Endometrium (tissue), 2 donors: Measurements from ENCODE around the gene MFF.
"Not testable (repeated sequence)": the region's sequence is repeated elsewhere in the genome, so short reads cannot be mapped to it uniquely, and the experiment has no call there.

Source experiments
- FAIRE-seq: peaks from 2 replicates; lab custom pipeline; 2012; peaks lifted over from hg19 to GRCh38; lab: Jason Lieb, UNC
- donor health status: control.
- donor health status: control.

MFF gene

DNA sequence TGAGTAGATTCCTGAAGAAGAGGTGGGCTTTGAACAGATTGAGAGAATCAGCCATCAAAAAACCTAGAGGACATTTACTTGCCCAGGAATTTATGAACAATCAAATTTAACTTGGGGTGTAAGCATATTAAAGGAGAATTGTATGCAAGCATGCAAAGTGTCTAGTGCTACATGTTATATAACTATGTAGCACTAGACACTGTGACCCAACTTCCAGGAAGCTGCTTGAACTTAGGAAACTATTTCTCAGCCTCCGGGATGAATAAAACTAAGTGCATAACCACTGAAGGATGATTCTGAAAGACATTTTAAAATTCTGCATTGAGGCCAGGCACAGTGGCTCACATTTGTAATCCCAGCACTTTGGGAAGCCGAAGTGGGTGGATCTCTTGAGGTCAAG, 12.4 kb downstream of the MFF start:
- FAIRE-seq, result no peak

DNA sequence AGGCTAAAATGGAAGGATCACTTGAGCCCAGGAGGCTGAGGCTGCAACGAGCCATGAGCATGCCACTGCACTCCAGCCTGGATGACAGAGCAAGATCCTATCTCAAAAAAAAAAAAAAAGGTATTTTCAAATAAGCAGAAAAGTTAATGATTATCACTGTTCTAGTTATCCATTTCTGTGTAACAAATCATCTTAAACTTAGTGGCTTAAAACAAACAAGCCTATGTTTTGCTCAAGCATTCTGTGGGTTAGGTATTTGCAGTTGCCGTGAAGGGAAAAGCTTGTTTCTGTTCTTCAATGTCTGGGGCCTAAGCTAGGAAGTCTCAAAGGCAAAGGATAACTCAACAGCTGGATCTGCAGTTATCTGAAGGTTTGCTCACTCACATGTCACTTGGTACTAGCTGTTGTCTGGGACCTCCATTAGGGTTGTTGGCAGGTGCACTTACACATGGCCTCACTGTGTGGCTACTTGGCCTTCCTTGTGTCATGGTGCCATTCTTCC, 14.1 kb downstream of the MFF start:
- no peak for FAIRE-seq

DNA sequence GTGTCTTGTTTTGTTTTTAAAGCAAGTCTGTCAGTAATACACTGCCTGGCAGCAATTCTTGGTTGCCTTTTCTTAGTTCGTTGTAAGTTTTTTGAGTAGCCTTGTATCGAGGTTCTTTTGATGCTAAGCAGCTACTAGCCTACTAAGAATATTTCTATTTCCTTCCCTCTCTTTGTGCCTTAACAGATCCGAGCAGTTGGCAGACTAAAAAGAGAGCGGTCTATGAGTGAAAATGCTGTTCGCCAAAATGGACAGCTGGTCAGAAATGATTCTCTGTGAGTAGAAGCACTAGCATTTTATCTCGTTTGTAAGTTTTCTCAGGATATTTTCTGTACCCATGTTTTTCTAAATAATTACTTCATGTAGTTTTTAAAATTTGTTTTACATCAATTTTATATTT, 15.1 kb downstream of the MFF start:
- no peak for FAIRE-seq

DNA sequence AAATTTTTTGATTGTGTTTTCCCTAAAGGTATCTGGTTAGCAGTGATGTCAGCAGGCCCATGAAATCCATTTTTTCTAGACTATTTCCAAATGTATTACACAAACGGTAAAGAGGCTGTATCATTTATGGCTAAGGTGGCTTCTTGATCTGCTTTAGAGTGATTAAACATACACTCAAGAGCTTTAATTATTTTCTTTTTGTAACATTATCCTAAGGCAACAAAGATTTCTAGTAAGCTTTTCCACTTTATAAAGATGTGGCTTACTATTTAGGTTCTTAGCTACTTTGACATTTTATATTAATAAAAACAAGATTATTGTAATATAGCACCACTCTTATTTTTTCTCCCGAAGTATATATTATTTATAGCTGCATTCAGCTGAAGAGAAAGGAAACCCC, 16.5 kb downstream of the MFF start:
- FAIRE-seq, result no peak

DNA sequence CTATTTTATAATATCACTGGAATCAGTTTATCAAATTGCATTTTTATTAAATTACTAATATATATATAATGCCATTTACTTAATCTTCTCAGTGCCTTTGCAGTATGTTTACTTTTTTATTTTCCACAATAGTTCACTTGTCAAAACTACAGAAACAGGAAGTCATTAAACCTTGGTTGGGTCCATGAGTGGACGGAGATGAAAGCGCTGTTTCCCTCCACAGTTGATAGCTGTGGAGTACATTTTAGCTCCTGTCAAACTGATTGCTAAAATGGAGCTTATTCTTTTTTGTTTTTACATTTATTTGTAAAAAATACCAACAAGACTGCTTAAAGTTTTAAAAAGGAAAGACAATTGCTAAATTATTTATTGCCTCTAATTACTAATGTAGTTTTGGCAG, 19.2 kb downstream of the MFF start:
- no peak for FAIRE-seq

DNA sequence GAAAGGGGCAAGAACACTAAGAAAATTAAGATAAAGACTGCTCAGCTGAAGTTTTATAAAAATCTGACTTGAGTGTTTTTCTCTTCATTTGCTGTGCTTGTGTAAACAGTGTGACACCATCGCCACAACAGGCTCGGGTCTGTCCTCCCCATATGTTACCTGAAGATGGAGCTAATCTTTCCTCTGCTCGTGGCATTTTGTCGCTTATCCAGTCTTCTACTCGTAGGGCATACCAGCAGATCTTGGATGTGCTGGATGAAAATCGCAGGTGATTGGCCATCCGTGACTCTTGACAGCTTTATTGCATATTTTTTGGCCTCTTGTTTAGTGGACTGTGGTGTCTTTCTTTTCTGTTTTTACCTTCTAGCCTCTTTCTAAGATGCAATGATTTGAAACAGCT, 22.1 kb downstream of the MFF start:
- FAIRE-seq, result no peak

DNA sequence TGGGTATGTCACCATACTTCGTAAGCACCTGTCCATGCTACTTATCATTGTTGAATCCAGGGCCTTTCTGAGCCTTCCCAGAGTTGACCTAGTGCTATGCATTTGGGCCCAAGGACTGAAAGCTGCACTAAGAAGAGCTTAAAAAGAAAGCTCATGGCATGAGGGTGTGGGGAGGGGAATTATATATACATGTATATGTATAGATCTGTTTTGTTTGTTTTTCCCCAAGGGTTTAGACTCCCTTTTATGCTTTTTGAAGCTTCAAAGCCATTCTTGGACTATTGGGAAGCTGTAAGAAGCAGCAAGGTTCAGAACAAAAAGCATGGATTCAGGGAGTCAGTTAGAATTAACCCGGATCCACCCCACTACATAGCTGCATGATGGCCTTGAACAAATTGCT, 23.3 kb downstream of the MFF start:
- FAIRE-seq, result no peak

DNA sequence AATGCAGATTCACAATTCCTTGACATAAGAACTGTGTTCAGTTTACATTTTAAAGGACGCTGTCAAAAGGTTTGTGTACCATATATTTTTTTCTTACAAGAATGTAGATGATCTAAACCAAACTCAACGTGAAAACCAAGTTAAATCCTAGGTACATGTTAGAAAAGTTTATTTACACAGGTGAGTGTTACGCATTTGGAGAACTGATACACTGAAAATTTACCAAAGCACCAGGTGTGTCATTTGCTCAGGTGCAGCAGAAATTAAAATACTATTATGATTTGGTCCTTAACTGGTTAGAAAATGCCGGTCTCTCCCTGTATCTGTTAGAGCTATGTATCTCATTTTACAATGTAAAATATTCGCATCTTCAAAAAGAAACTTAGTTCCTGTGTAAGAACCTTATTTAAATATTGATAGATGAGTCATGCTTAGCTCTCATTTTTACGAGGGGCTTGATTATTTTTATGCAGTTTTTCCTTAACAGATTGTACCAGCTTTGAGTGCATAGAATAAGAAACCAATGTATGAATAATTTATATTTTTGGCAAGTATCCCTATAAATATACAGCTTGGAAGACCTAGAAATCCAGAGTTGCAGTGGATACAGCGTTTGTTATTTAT, 25.1 kb downstream of the MFF start:
- FAIRE-seq, result no peak

DNA sequence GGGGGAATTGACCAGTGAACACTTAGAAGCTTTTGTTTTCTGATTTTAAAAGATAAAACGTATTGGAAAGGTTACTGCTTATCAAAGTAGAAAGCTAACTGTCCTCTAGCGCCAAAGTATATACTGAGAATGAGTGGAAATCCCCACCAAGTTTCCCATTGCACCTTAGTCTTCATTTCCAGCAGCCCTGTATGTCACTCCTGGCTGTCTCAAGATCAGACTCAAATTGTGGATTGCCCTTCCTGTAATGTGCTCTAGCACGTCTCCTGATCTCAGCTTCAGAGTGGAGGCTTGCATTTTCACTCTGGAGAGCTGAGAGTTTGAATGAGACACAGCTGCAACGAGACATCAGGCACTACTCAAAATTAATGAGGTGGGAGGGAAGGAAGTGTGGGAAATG, 26.6 kb downstream of the MFF start:
- FAIRE-seq, result no peak

DNA sequence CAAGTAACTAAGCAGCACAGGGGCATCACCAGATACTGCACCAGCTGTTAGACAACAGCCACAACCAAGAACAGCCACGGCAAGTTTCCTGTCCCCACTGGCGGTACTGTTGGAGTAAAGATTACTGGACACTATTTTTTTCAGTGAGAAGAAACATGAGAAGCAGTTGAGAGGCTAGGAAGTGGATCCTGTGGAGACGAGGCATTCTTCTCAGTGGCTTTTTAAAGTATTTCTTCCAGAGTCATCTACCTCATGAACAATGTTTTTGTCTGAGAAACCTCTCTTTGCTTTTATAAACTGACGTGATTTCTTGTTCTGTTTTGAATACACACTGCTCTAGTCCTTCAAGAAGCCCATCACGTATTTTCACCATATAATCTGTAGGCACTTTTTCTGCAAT, 35.3 kb downstream of the MFF start:
- no peak for FAIRE-seq

DNA sequence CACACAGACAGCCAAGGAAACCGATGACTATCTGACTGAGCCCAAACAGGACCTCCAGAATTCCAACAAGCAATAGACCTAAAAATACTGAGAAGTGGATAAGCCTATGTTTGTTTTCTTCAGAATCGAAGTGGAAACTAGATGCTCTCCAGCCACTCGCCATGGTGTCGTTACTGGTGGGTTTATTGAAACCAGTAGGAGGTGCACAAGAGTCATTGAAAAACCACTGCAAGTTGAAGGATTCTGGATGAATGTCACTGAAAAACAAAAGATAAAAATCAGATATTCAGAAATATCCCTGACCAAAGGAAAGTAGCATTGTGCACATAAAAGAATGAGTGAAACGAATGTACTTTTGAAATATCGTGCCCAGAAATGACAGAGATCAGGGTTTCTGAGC, 38.7 kb downstream of the MFF start:
- no peak for FAIRE-seq

DNA sequence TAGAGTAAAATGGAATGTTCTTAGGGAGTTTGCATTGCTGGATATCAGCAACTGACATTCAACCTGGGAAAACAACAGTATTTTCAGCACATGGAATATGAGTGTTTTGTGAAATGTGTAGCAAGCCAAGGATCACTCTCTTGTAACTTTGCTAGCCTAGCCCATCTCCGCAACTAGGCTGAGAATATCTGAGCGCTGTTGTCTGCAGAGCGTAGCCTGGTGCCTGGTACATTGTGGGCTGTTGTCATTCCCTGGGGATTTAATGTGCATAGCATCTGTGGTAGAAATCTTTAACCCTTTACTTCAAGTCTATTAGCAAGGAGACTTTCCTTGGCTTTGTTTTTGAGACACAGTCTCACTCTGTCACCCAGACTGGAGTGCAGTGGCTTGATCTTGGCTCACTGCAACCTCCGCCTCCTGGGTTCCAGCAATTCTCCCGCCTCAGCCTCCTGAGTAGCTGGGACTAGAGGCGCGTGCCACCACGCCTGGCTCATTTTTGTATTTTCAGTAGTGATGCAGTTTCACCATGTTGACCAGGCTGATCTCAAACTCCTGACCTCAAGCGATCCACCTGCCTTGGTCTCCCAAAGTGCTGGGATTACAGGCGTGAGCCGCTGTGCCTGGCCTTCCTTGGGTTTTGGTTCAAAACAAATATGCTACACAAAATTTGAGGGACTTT, 39.7 kb downstream of the MFF start:
- not testable (repeated sequence) for FAIRE-seq

DNA sequence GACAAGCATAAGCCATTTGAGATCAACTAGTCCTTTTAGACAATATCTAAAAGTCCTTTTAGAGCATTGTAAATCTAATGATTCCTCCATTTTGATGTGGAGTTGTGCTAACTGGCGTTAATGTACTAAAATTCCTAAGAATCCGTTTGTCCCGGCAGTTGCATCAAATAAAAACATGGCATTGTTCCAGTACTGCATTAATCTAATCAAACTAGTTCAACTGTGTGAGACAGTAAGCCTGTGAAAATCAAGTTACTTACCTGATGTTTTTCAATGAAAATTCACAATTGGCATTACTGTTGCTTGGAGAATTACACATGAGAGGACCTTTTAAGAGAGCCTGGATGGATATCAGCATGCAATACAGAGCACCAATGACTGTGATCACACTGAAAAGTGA, 40.8 kb downstream of the MFF start:
- no peak for FAIRE-seq

DNA sequence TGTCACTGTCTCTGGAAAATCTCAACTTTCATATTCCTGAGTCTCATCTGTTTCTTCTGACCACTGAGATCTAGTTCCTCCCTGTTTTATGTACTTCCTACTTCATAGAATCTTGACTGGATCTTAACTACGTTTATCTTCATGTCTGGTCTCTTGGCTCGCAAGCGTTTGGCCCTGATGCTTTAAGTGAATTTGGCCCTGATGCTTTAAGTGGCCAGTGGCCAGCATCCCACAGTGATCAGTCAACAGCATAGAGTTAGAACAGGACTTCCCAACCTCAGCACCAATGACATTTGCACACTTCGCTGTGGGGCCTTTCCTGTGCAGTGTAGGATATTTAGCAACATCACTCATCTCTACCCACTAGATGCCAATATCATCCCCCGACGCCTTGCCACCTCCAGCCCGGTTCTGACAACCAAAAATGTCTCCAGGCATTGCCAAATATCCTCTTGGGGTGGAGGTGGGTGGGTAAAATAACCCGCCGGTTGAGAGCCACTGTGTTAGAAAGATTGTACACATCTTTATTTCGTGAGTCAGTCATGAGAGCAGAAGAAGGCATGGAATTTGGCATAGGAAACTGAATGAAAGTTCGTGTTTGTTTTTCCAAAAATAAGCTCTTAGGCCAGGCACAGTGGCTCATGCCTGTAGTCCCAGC, 41.8 kb downstream of the MFF start:
- FAIRE-seq, result no peak

DNA sequence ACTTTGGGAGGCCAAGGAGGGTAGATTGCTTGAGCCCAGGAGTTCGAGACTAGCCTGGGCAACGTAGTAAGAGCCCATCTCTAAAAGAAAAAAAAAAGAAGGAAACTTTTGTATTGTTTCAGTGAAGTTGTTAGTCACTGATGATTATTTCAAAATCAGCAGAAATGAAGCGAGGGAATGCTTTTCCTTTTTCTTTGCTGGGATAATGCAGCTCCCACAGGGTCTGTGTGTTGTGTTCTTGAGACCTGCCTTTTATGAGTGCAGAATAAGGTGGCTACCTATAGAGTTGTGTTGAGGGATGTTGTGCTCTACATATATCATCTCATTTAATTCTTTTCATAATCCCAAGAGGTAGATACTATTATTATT, 42.4 kb downstream of the MFF start:
- no peak for FAIRE-seq

DNA sequence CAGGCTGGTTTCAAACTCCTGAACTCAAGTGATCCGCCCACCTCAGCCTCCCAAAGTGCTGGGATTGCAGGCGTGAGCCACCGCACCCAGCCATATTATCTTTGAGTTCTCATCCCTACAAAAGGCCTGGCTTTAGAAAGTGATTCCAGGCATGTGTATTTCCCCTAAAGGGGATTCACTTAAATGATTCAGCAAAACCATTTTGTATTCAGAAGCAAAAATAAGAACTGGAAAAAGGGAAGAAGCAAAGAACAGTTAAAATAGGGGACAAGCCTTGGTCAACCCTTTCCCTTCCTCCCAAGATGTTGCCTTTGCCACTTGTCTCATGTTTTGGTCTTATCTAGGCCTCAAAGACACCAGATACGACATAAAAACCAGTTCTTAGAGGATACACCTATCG, 43.5 kb downstream of the MFF start:
- FAIRE-seq, result no peak

DNA sequence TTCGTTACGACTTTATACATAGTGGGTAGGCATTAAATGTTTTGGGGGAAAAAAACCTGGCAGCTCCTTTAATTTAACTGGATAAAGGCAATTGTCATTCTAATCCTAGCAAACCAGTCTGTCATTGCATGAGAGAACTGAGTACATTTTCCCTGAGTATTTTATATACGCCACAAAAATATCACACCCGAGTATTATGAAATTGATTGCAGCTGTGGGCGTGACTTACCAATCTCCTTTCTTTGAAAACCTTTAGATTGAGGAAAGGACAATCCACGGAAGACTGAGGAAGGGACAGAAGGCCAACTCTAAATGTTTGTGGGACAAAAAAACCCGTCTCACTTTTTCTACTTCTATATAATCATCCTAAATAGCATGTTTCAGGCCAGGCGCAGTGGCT, 45.0 kb downstream of the MFF start:
- FAIRE-seq, result no peak

DNA sequence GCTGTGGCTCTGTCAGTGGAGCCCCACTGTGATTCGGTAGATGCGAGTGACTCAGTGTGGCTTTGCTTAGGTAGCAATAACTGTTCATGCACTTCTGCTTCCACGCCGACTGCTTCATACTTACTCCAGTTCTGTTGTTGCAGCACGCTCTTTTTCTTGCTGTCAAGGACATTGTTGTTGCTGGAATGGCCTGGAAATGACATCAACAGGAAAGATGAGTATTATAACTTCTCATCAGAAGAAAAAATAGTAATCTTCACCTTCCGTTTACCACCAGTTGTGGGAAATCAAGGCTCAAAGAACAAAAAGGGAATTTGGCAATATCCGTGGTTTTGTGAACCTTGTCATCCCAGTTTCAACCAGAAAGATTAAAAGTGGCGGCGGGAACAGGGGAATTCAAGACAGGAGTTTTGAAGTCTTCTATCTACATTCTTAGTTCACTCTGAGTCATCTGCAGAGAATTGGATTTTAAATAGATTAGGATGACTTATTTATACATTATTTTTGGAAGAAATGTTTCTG, 45.8 kb downstream of the MFF start:
- FAIRE-seq, result no peak

DNA sequence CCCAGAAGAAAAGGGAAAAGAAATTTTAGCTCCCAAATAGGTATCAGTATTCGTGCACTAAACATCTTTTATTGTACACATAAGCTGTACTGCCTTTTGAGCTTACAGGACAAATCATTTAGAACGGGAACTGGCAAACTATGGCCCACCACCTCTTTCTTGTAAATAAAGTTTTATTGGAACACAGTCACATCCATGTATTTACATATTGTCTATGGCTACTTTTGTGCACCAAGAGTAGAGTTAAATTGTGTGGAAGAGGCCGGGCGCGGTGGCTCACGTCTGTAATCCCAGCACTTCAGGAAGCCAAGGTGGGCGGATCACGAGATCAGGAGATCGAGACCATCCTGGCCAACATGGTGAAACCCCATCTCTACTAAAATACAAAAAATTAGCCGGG, 48.3 kb downstream of the MFF start:
- no peak for FAIRE-seq

DNA sequence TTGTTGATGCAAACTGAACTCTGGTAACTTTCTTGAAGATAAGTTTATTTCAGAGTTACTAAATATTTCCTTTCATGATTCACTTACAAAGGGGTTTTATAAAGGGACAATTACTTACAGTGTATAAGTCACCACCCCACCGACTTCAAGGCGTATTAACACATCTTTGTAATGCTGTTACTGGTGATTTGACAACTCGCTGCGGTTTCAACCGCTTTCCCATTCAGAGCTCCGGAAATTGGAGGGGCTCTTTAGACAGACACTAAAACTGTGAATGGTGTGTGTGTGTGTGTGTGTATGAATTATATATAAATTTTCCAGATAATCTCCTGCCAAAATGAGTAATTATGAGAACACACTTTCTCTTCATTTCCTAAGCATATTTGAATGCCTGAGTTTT, 49.1 kb downstream of the MFF start:
- no peak for FAIRE-seq

DNA sequence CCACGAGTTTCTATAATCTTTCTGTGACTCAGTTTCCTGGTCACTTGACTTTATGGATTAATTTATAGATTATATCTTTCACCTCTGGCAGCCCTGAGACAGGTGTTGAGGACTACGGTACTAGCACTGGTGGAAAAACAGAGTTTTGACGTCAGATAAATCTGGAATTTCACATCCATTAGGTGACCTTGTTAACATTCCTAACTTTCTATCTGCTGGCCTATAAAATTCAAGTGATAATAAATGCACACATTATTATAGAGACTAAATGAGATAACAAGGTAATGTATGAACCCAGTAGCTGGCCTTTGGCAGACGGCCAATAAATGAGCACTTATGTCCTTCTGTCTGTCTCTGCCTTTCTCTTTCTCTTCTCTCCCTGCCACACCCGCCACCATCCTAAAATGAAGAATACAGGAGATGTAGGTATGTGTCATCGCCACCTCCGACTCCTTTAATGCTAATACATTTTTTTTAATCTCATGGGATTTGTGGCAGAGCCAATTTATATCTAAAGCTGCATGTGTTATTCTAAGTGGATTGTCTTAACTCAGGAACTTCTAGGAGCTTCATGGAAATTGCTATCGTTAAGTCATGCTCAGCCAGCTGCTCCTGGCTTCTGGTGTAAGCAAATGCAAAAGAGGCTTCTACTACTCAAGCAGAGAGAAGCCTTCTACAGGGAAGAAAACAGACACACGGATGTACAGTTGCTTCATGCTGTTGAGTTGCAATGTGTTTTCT, 51.8 kb downstream of the MFF start:
- FAIRE-seq, result no peak

DNA sequence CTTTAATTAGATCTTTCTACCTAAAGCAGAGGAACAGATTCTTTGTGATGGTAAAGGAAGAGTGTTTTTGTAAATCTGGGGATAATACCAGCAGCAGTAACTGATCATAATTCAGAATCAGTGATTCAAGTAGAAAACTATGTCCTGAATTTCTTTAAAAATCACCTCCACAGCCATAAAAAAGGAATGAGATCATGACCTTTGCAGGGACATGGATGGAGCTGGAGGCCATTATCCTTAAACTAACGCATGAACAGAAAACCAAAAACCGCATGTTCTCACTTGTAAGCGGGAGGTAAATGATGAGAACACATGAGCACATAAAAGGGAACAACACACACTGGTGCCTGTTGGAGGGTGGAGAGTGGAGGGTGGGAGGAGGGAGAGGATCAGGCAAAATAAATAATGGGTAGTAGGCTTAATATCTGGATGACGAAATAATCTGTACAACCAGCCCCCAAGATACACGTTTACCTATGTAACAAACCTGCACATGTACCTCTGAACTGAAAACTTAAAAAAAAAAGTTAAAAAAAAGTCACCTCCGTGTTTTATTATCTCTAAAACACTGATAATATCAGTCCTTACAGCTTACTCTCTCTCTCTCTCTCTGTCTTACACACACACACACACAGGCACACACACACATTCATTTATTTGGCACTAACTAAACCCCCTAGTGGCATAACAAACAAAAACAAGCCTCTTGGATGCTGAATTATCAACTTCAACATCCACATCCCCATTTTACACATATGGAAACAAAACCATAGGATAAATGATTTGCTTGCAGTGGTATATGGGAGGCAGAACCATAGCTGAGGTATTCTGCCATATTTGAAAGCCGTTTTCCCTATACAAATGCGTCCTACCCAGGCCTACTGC, 52.7 kb downstream of the MFF start:
- no peak for FAIRE-seq
